Esophagus muscularis mucosa (tissue), 4 donors: ENCODE measurements around the gene FABP3.

Source experiments
- CTCF ChIP-seq, 3 experiments: fragments of 200-600 bp in 2 of 3; fragments of 450-650 bp in 1 of 3; sonication (generic) in 2 of 3; IDR thresholded peaks; one replicate each; pipeline ENCODE4 v1.5.1; 2017 to 2019; ENCODE audit warnings: antibody characterized with exemption in 3 of 3, mild to moderate bottlenecking in 2 of 3, moderate library complexity in 1 of 3
- EP300 ChIP-seq: sonication (generic); formaldehyde crosslinking; IDR thresholded peaks from one replicate; pipeline ENCODE4 v1.6.1; 2017; ENCODE audit warnings: antibody characterized with exemption
- POLR2A ChIP-seq: fragments of 450-650 bp; IDR thresholded peaks from one replicate; pipeline ENCODE4 v1.6.1; 2017; ENCODE audit warnings: antibody characterized with exemption, moderate library complexity, mild to moderate bottlenecking, low read depth

- no peak for TF ChIP-seq CTCF (IDR thresholded peaks at IDR 0.05)
- TF ChIP-seq POLR2A: no peak
- TF ChIP-seq EP300: no peak
Observed at GRCh38 chr1:31393463-31393862, 20.6 kb upstream of the FABP3 start.
